Prostate gland (tissue), 2 donors: Measurements from ENCODE around the gene BCAN.

Source experiments
- CTCF ChIP-seq, 4 experiments: fragments of 200-600 bp in 2 of 4; fragments of 450-650 bp in 2 of 4; sonication (generic) in 2 of 4; IDR thresholded peaks; 1 replicate in 3 of 4; 2 replicates in 1 of 4; pipeline ENCODE4 v1.5.1; 2016 to 2019; ENCODE audit warnings: antibody characterized with exemption in 4 of 4, mild to moderate bottlenecking in 2 of 4, moderate library complexity in 2 of 4
- POLR2AphosphoS5 ChIP-seq: sonication (generic); formaldehyde crosslinking; IDR thresholded peaks from one replicate; pipeline ENCODE4 v1.6.1; 2017; ENCODE audit warnings: antibody characterized with exemption

- TF ChIP-seq CTCF (IDR thresholded peaks at IDR 0.05): no peak
- no peak for TF ChIP-seq POLR2AphosphoS5
Measured at GRCh38 chr1:156648951-156649350, 7.0 kb downstream of the BCAN start.
